Measurements from ENCODE around the gene DLD. TPM values are rescaled to one million over a fixed set of nuclear protein-coding genes. Genes with fewer than 3 reads are reported as not detected.

Gene DLD
- total RNA-seq, 1 experiment from 2014 or later = 72.1 TPM

DNA sequence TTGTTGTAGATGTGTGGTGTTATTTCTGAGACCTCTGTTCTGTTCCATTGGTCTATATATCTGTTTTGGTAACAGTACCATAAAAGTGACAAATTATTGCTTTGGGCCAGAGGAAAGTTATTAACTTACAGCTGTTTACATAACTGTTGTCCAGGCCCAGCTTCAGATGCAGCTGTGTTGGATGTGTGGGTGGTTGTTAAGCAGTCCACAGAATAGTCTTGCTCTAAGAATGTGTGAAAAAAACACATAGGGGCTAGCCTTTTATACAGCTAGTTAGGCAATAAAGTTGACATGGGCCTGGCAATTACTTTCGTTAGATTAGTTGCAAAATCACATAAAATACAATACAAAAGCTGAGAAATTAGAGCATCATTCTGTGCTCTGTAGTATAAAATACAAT is 31.9 kb downstream of the DLD start:
- H3K4me3 Mint-ChIP-seq = no peak overlapping the region
- H3K27ac Mint-ChIP-seq = no peak overlapping the region
- H3K4me1 Mint-ChIP-seq = peaks cover 18% of the 10 kb centered on the region
- TF ChIP-seq, protein P1, sequence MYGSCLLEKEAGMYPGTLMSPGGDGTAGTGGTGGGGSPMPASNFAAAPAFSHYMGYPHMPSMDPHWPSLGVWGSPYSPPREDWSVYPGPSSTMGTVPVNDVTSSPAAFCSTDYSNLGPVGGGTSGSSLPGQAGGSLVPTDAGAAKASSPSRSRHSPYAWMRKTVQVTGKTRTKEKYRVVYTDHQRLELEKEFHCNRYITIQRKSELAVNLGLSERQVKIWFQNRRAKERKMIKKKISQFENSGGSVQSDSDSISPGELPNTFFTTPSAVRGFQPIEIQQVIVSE (CRISPR knock-in tag; IDR thresholded peaks at IDR 0.05; ENCODE audit: borderline replicate concordance) = no peak
- TF ChIP-seq, protein P2, sequence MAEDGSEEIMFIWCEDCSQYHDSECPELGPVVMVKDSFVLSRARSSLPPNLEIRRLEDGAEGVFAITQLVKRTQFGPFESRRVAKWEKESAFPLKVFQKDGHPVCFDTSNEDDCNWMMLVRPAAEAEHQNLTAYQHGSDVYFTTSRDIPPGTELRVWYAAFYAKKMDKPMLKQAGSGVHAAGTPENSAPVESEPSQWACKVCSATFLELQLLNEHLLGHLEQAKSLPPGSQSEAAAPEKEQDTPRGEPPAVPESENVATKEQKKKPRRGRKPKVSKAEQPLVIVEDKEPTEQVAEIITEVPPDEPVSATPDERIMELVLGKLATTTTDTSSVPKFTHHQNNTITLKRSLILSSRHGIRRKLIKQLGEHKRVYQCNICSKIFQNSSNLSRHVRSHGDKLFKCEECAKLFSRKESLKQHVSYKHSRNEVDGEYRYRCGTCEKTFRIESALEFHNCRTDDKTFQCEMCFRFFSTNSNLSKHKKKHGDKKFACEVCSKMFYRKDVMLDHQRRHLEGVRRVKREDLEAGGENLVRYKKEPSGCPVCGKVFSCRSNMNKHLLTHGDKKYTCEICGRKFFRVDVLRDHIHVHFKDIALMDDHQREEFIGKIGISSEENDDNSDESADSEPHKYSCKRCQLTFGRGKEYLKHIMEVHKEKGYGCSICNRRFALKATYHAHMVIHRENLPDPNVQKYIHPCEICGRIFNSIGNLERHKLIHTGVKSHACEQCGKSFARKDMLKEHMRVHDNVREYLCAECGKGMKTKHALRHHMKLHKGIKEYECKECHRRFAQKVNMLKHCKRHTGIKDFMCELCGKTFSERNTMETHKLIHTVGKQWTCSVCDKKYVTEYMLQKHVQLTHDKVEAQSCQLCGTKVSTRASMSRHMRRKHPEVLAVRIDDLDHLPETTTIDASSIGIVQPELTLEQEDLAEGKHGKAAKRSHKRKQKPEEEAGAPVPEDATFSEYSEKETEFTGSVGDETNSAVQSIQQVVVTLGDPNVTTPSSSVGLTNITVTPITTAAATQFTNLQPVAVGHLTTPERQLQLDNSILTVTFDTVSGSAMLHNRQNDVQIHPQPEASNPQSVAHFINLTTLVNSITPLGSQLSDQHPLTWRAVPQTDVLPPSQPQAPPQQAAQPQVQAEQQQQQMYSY (CRISPR knock-in tag; IDR thresholded peaks at IDR 0.05) = no peak
- TF ChIP-seq ZBTB21 (CRISPR knock-in tag; IDR thresholded peaks at IDR 0.05; ENCODE audit: borderline replicate concordance) (no peak), ZNF423 (CRISPR knock-in tag; IDR thresholded peaks at IDR 0.05) (no peak), CREB1 (CRISPR knock-in tag; IDR thresholded peaks at IDR 0.05) (no peak), GABPB1 (CRISPR knock-in tag; IDR thresholded peaks at IDR 0.05) (no peak), ZNF396 (CRISPR knock-in tag; IDR thresholded peaks at IDR 0.05; ENCODE audit: borderline replicate concordance) (no peak), HMGXB4 (CRISPR knock-in tag; IDR thresholded peaks at IDR 0.05) (no peak)
- DNase-seq (ENCODE audit: low spot score) (no peak), ATAC-seq (no peak)
- peaks cover 77% of the 10 kb centered on the region for H3K36me3 Mint-ChIP-seq
- POLR2A ChIA-PET = no interaction called here
- H3K27me3 Mint-ChIP-seq (ENCODE audit: low read depth) = no peaks in the 10 kb centered on the region
- H3K9me3 Mint-ChIP-seq = no peaks in the 10 kb centered on the region
- CTCF ChIA-PET = no interaction called here

GRCh38 chr7:107924841-107925504 is 34.0 kb downstream of the DLD start:
- H3K27me3 Mint-ChIP-seq (ENCODE audit: low read depth) = no peaks in the 10 kb centered on the region; the same call in 1 of the 2 replicates
- H3K4me1 Mint-ChIP-seq = peaks cover 18% of the 10 kb centered on the region
- ChIA-PET POLR2A (no interaction called here), CTCF (no interaction called here)
- no peak for DNase-seq (ENCODE audit: low spot score)
- H3K4me3 Mint-ChIP-seq = no peak overlapping the region
- no peaks in the 10 kb centered on the region for H3K9me3 Mint-ChIP-seq
- no peak for ATAC-seq
- H3K27ac Mint-ChIP-seq = no peak overlapping the region
- peaks cover 78% of the 10 kb centered on the region for H3K36me3 Mint-ChIP-seq
- TF ChIP-seq GTF2I (CRISPR knock-in tag; conservative IDR thresholded peaks at IDR 0.05) = no peak
- no peak for TF ChIP-seq JAZF1 (CRISPR knock-in tag; IDR thresholded peaks at IDR 0.05)
- TF ChIP-seq TP53 (CRISPR knock-in tag; IDR thresholded peaks at IDR 0.05) = no peak
- TF ChIP-seq ZNF317 (CRISPR knock-in tag; IDR thresholded peaks at IDR 0.05; ENCODE audit: borderline replicate concordance, low read depth) = no peak
- TF ChIP-seq, protein P3, sequence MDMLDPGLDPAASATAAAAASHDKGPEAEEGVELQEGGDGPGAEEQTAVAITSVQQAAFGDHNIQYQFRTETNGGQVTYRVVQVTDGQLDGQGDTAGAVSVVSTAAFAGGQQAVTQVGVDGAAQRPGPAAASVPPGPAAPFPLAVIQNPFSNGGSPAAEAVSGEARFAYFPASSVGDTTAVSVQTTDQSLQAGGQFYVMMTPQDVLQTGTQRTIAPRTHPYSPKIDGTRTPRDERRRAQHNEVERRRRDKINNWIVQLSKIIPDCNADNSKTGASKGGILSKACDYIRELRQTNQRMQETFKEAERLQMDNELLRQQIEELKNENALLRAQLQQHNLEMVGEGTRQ (CRISPR knock-in tag; IDR thresholded peaks at IDR 0.05) = no peak
- TF ChIP-seq ETV6 (CRISPR knock-in tag; IDR thresholded peaks at IDR 0.05) = no peak
- no peak for TF ChIP-seq IRF2 (CRISPR knock-in tag; IDR thresholded peaks at IDR 0.05; ENCODE audit: borderline replicate concordance, low read depth)
- TF ChIP-seq ZNF423 (CRISPR knock-in tag; IDR thresholded peaks at IDR 0.05) = no peak
- TF ChIP-seq NFATC4 (CRISPR knock-in tag; IDR thresholded peaks at IDR 0.05) = no peak
- TF ChIP-seq ZNF263 (CRISPR knock-in tag; IDR thresholded peaks at IDR 0.05; ENCODE audit: low read depth) = no peak
- TF ChIP-seq, protein P1 (CRISPR knock-in tag; IDR thresholded peaks at IDR 0.05; ENCODE audit: borderline replicate concordance) = no peak
- TF ChIP-seq, protein P4, sequence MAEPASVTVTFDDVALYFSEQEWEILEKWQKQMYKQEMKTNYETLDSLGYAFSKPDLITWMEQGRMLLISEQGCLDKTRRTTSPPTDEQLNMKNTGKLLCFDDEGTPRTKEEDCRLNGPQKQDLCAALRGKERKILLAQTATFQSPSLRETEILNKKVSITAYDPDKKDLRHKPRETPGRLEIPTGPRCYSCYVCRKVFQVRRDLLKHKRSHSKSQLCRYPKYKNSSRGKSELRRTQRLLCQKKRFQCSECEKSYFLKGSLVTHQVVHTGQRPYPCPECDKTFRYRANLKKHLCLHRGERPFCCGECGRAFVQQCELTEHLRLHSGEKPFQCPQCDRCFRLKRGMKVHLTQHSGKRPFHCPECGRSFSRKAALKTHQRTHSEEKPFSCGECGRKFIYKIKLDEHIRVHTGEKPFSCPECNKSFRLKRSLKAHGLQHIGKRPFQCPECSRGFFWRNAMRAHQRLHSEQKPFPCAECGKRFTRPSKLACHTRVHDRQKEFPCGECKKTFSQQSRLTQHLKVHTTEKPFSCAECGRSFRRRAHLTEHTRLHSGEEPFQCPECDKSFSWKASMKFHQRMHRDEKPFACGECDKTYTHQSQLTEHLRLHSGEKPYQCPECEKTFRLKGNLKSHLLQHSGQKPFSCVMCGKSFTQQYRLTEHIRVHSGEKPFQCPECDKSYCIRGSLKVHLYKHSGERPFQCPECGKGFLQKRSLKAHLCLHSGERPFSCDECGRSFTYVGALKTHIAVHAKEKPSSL (CRISPR knock-in tag; conservative IDR thresholded peaks at IDR 0.05) = no peak
- no peak for TF ChIP-seq NR3C1 (CRISPR knock-in tag; conservative IDR thresholded peaks at IDR 0.05; ENCODE audit: low read depth)
- TF ChIP-seq, protein P5, sequence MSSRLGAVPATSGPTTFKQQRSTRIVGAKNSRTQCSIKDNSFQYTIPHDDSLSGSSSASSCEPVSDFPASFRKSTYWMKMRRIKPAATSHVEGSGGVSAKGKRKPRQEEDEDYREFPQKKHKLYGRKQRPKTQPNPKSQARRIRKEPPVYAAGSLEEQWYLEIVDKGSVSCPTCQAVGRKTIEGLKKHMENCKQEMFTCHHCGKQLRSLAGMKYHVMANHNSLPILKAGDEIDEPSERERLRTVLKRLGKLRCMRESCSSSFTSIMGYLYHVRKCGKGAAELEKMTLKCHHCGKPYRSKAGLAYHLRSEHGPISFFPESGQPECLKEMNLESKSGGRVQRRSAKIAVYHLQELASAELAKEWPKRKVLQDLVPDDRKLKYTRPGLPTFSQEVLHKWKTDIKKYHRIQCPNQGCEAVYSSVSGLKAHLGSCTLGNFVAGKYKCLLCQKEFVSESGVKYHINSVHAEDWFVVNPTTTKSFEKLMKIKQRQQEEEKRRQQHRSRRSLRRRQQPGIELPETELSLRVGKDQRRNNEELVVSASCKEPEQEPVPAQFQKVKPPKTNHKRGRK (CRISPR knock-in tag; IDR thresholded peaks at IDR 0.05; ENCODE audit: borderline replicate concordance) = no peak
- no peak for TF ChIP-seq ELF4 (CRISPR knock-in tag; IDR thresholded peaks at IDR 0.05; ENCODE audit: low read depth)
- TF ChIP-seq ATF1 (CRISPR knock-in tag; IDR thresholded peaks at IDR 0.05) = no peak
- TF ChIP-seq FOXP1 (CRISPR knock-in tag; IDR thresholded peaks at IDR 0.05; ENCODE audit: borderline replicate concordance) = no peak
